Measurements from ENCODE around the gene STX18. TPM values are rescaled to one million over a fixed set of nuclear protein-coding genes. Genes with fewer than 3 reads are reported as not detected.

The STX18 gene
- polyA plus RNA-seq, 3 donors: 59.7 to 74.7 (median 63.8) TPM

GRCh38 chr4:4408576-4409335, 133.1 kb downstream of the STX18 start:
- no peak for DNase-seq

- no peak for DNase-seq
Measured at GRCh38 chr4:4408132-4408523, 133.7 kb downstream of the STX18 start.

GRCh38 chr4:4407299-4408131, 134.3 kb downstream of the STX18 start:
- DNase-seq: no peak

- no peak for DNase-seq
Measured at GRCh38 chr4:4406455-4407298, 135.2 kb downstream of the STX18 start.

GRCh38 chr4:4405358-4405962, 136.4 kb downstream of the STX18 start:
- DNase-seq: no peak

GRCh38 chr4:4402966-4403365, 138.9 kb downstream of the STX18 start:
- no peak for DNase-seq

GRCh38 chr4:4401036-4401435, 140.8 kb downstream of the STX18 start:
- DNase-seq: no peak

GRCh38 chr4:4398430-4398829, 143.4 kb downstream of the STX18 start:
- DNase-seq: no peak

- DNase-seq: no peak
Measured at GRCh38 chr4:4397441-4397819, 144.4 kb downstream of the STX18 start.

- DNase-seq: no peak
Measured at GRCh38 chr4:4396628-4397440, 145.0 kb downstream of the STX18 start.

GRCh38 chr4:4395849-4396627, 145.8 kb downstream of the STX18 start:
- peak; percentile 49 for DNase-seq

- DNase-seq: no peak
Measured at GRCh38 chr4:4395371-4395770, 146.5 kb downstream of the STX18 start.

GRCh38 chr4:4394644-4395043, 147.2 kb downstream of the STX18 start:
- no peak for DNase-seq

GRCh38 chr4:4392501-4393183, 149.2 kb downstream of the STX18 start:
- no peak for DNase-seq

GRCh38 chr4:4391866-4392265, 150.0 kb downstream of the STX18 start:
- DNase-seq: no peak

- DNase-seq: no peak
Measured at GRCh38 chr4:4390515-4391240, 151.2 kb downstream of the STX18 start.

GRCh38 chr4:4390046-4390445, 151.8 kb downstream of the STX18 start:
- no peak for DNase-seq

GRCh38 chr4:4388836-4389575, 152.8 kb downstream of the STX18 start:
- DNase-seq: no peak
